HG03064 (cell line): ENCODE results near the gene LRRC28.
"Not testable (repeated sequence)": the region's sequence is repeated elsewhere in the genome, so short reads cannot be mapped to it uniquely, and the experiment has no call there.

Experiments used
- ATAC-seq: cut with Tn5 transposase; IDR thresholded peaks from one replicate; pipeline ENCODE4 v1.9.1; 2021; ENCODE audit warnings: low read depth; ENCODE audit not compliant: unreplicated experiment

Gene LRRC28

GRCh38 chr15:99385865-99386264 is 134.6 kb downstream of the LRRC28 start:
- ATAC-seq: no peak

DNA sequence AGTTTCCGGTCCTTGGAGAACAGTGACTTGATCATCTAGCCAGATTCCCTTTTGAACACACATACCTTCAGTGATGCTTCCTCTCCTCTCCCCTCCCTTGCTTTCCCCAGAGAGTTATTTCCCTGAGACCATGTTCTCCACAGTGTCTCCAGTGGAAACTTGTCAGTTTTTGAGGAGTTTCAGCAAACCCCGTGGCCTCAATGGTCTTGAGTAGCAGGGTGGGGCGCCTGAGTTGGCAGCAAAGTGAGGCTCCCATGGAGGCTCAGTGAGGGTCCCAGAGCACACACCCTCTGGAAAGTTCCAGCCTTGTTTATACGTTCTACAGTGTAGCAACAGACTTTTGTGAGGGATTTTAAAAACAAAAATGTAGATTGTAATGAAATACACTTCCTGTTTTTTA is 135.1 kb downstream of the LRRC28 start:
- no peak for ATAC-seq

DNA sequence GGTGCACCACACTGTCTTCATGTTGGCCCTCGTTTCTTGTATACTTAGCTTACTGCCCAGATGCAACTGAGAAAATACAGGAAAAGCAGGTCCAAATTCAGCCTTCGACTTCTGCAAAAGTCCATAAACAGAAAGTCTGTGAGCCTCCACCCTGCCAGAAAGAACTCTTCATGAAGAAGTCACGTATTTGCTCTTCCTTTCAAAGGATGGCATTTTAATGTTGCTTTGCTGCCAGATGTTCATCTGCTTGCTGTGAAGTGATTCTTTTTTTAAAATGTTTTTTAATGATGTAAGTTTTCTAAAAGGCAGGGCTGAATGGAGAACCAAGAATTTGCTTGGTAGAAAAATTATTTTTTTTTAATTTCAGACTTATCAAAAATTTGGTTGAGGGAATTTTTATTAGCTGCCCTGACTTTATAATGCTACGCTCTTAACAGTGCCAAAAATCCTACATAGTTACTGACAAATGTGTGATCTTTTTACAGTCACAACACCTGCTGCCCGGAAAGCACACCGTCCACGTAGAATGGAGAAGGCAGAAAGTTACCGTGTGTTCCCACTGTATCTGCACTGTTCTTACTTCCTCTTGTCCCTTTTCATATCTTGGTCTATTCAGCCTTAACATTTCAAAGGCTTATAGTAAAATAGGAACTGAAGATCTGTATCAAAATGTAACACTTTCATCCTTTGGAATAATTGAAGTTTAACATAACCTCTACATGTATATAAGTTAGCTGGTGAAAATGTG is 136.3 kb downstream of the LRRC28 start:
- no peak for ATAC-seq

GRCh38 chr15:99390667-99391066 is 139.4 kb downstream of the LRRC28 start:
- no peak for ATAC-seq

DNA sequence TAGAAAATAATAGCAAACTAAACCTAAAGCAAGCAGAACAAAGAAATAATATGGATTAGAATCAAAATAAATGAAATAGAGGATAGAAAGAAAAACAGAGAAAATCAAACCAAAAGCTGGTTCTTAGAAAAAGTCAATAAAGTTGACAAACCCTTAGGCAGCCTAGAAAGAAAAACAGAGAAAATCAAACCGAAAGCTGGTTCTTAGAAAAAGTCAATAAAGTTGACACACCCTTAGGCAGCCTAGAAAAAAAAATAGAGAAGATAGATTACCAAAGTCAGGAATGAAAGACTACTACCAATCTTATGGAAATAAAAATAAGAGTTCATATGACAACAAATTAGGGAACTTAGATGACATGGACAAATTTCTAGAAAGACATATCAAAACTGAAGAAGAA is 142.4 kb downstream of the LRRC28 start:
- ATAC-seq: no peak

DNA sequence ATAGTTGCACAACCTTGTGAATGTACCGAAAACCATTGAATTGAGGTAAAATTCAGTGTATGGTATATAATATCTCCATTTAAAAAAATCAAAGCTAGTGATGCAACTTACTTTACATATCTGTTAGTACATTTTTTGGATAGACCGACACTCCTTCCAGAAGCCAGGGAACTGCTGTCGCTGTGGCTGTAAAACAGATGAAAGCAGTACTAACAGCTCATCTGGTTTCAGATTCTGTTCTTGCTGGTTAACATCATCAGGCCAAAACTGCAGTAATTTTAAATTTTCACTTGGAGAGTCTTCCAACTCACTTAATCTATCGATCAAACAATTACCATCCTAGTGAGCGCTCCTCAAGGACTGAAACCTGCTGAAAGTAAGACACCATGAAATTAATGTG is 145.1 kb downstream of the LRRC28 start:
- ATAC-seq: no peak

DNA sequence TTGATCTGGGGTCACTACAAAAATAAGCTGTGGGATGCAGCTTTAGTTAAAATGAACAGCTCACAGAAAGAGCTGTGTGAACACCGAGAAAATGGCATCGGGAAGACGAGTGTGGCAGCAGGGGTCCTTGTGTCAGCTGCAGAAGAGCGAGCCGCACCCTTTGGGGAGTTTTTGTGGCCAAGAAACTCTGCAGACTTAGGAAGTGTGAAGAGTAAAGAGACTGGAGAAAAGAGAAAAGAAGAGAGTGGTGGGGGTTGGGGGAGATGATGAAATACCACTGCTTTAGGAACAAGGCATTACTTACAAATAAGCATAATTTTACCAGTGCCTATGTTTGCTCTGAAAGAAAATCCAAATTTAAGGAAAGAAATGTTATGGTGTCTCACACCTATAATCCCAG is 147.8 kb downstream of the LRRC28 start:
- ATAC-seq: no peak

DNA sequence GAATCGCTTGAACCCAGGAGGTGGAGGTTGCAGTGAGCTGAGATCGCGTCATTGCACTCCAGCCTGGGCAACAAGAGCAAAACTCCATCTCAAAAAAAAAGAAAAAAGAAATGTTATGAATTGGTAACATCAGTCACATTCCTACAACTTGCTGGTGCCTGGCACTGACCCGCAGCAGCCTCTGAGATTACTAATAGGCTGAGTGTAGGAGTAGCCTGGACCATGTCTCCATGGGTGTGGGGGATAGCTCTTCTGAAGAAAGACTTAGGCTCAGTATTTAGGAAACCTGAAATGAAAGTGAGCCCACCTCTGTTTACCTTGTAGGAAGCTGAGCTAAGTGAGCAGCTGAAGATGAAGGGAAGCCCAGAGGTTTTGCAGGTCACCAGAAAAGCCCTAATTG is 148.3 kb downstream of the LRRC28 start:
- no peak for ATAC-seq

- not testable (repeated sequence) for ATAC-seq
Observed at GRCh38 chr15:99401216-99401615, 149.9 kb downstream of the LRRC28 start.

DNA sequence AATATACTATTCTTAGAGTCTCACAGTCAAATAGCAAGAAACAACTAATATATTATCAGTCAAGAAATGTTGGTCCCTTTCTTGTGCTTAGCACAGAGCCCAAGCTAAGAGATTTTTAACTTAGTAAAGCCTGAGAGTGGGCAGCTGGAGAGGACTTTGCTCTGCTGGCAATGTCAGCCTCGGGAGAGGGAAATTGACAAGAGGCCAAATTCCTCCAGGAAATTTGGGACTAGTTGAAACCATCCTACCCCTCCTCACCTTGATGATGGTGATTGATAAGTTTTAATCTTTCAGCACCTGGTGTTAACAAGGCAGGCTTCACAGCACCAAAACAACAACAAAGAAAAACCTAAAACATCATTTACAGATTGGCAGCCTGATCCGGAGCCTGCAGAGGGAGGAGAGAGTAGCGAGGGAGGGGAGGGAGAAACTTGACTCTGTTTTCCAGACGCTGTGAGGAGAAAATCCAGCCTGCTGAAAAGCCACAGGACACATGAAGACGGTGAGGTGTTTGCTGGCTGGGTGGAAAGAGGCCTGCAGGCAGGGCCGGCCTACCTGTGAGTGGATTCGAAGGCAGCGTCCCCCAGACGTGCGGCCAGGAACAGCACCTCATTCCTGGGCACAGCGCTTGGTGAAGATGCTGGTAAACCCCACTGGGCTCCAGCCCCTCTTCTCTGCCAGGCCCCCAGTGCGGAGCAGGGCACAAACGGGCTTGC is 150.9 kb downstream of the LRRC28 start:
- no peak for ATAC-seq

DNA sequence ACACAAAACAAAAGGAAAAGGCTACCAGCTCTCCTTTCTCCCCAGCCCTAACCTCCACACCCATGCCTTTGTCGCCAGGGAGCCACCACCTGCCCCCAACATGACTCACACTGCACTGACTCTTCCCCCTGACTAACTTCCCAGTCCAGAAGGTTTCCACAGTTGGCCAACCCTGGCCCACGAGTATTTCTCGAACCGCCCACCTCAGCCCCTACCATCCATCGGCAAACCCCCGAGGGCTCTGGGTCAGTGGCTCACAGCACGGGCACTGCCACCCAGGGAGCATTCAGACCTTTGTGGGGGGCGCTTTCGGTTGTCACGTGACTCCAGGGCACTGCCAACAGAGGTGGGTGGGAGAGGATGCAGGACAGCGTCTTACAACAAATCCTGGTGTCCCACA is 152.3 kb downstream of the LRRC28 start:
- ATAC-seq: no peak

DNA sequence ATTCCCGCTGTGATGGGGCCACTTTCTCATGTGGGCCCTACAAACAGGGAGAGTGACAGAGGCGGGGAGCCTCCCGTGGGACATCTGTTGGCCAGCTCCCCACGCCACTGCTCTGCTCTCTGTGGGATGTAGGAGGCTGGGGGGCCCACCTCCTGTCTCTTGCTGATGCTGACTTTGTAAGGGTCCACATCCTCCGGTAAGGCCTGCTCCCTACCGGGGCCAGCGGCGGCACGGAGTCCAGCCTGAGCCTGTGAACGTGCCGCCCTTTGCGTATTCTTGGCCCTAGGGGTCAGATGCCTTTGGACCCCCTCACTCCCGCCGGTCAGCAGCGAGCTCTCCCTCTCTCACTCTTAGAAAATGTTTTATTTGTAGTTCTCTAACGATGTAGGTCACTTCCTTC is 153.2 kb downstream of the LRRC28 start:
- no peak for ATAC-seq

GRCh38 chr15:99406120-99406519 is 154.8 kb downstream of the LRRC28 start:
- ATAC-seq: no peak

GRCh38 chr15:99406716-99407487 is 155.6 kb downstream of the LRRC28 start:
- no peak for ATAC-seq

DNA sequence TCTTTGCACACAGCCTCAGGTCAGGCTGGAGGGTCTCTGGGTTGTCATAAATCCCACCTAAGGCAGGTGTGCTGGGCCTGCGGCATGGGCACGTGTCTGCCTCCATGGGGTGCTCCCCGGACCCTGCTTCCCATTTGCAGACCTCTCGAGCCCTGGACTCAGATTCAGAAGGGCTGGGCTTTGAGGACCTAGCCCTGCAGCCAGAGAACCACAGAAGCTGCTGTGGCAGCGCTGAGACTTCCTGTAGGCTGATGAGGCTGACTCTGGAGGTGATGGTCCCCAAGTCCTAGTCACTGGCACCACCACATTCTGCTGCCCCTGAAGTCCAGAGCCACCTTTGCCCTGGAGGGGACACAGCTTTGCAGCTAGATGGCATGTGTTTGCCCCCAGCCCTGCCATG is 156.4 kb downstream of the LRRC28 start:
- no peak for ATAC-seq

- no peak for ATAC-seq
Observed at GRCh38 chr15:99408236-99409096, 157.2 kb downstream of the LRRC28 start.

GRCh38 chr15:99409097-99409473 is 157.8 kb downstream of the LRRC28 start:
- no peak for ATAC-seq

DNA sequence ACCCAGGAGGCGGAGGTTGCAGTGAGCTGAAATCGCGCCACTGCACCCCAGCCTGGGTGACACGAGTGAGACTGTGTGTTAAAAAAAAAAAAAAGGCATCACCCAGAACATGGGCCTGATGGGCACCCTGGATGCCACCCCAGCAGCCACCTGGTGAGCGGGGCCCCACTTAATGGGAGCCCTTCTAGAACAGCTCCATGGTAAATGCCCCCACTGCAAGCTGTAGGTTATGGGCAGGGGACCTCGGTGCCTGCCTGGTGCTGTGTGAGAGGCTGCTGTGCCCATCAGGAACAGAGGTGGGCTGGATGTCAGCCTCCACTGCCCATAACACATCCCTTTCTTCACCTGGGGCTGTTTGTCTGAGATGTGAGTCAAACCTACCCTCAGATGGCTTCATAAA is 158.3 kb downstream of the LRRC28 start:
- no peak for ATAC-seq

DNA sequence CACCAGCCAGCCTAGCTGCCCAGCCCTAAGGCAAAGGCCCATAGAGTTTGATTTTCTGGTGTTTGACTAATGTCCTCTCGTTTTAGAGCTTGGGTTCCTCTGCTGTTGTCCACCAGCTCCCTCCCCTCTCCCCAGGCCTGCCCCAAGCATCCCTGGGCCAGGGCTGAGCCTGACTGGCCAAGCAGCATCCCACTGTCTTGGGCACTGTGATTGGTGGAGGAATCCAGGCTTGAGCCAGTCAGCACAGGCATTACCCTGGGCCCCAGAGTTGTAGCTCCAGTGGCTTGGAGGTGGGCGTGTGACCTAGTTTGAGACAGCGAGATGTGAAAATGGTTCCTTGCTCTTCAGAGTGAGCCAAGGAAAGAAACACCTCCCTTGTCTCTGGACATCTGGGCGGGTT is 159.2 kb downstream of the LRRC28 start:
- no peak for ATAC-seq

GRCh38 chr15:99411234-99411633 is 160.0 kb downstream of the LRRC28 start:
- no peak for ATAC-seq

GRCh38 chr15:99412082-99412481 is 160.8 kb downstream of the LRRC28 start:
- no peak for ATAC-seq
